ENCODE results near the gene ATXN1.
"Not testable (repeated sequence)": the region's sequence is repeated elsewhere in the genome, so short reads cannot be mapped to it uniquely, and the experiment has no call there.

Gene ATXN1

DNA sequence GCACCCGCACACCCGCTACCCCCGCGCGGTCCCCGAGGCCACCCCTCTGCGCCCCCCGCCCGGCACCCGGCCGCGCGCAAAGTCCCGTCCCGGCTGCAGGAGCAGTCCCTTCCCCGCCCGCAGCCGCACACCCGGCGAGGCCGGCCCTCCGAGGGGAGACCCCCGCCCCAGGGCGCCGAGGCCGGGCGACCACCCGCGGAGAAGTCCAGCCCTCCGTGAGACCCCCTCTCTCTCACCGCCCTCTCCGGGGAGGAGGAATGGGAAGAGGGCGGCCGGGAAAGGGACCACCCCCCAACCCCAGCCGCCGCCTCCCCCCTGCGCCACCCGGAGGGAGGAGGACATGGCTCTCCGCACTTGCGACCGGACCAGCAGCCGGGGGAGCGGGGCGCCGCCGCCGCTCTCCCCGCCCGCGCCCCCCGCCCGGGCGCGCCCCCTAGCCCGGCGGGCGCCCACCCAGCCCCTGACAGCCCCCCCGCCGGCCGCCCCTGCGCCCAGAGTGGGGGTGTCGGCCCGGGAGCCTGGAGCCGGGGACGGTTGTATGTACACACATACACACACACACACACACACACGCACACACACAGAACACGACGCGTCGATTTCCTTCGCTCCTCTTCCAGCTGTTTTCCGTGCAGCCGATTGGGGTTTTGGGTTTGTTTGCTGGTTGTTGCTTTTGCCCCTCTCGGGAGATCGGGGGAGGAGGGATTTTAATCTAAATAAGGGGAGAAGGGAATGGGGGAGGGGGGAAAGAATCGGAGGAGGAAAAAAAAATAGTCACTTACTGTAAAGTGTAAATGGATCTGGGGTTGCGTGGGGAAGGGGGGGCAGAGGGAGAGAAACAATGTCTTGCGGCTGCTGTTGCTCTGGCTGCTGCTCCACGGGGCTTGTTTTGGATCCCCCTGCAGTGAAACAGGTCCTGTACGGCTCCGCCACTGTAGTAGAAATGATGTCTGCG, at the start of gene ATXN1:
ATXN1 (minus strand) TSS at position 945 of the 955 bp plus-strand sequence.
- peak; percentile 37 for DNase-seq

DNA sequence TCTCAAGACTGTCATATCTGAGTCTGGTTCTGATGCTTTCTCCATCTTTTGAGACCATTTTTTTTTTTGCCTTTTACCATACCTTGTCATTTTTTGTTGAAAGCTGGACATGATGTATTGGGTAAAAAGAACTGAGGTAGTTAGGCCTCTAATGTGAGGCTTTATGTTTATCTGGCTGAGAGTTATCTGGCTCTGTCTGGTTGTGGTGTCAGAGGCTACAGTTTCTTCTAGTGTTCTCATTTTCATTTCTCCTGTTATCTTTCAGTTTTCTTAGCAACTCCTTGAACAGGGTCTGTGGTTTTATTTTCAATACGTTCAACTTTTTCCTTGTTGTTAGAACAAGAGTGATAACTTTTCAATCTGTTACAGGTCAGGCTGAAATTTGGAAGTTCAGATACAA, 49.2 kb upstream of the ATXN1 start:
- no peak for DNase-seq

DNA sequence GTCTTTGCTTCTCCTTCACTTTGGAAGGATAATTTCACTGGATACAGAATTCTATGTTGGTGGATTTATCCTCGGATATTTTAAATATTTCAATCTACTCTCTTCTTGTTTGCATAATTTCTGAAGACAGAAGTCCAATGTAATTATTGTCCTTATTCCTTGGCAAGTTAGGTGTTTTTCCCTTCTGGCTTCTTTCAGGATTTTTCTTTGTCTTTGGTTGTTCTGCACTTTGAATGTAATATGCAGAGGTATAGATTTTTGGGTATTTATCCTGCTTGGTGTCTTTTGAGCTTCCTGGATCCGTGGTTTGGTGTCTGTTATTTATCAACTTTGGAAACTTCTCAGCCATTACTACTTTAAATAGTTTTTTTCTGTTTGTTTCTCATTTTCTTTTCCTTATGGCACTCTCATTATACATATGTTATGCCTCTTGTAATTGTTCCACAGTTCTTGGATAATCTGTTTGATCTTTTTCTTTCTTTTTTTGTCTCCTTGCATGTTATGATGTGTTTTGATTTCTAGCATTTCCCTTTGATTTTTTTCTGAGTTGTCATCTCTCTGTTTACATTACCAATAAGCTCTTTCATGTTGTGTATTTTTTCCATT, 48.6 kb upstream of the ATXN1 start:
- DNase-seq = no peak

- DNase-seq = no peak
These were observed 46.7 kb upstream of the ATXN1 start for GRCh38 chr6:16807956-16808355.

GRCh38 chr6:16806363-16806762, 45.1 kb upstream of the ATXN1 start:
- DNase-seq = no peak

- DNase-seq = no peak
These were observed 44.1 kb upstream of the ATXN1 start for GRCh38 chr6:16805243-16805950.

GRCh38 chr6:16804546-16805242, 43.4 kb upstream of the ATXN1 start:
- no peak for DNase-seq

- DNase-seq = no peak
These were observed 42.3 kb upstream of the ATXN1 start for GRCh38 chr6:16803294-16804200.

DNA sequence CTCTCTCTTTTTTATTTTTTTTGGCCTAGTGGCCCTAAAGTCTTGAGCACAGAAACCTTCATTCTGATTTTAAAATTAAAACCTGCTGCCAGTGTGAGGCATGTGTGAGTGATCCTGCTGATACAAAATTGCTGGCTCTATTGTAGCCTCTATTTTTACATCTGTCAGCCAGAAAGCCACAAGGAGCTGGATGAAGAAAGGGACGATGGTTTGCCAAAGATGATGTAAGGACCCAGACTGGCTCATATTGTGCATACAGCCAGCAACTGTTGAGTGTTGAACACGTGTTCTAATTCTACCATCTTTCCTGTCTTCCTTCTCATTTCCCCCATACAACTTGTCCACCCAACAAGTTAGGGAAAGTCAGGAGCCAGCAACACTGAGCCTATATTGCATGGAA, 40.8 kb upstream of the ATXN1 start:
- DNase-seq = no peak

DNA sequence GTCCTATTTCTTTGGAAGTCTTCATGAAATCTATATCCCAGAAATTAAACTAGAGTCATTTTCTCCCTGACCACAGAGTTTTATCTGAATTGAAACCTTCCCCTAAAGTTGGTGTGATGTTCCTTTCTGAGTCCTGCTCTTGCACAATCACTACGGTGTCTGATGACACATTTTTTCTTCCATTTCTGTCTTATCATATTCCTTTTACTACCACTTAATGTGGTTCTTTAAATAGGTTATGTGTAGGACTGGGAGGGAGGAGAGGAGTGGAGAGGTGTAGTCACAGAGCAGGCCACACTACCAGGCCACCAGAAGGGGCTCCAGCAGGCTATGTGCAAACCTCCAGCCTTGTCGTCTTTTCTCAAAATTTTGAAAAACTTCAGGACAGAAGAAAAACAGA, 39.7 kb upstream of the ATXN1 start:
- no peak for DNase-seq

GRCh38 chr6:16800341-16800740, 39.1 kb upstream of the ATXN1 start:
- no peak for DNase-seq

GRCh38 chr6:16799279-16800193, 38.3 kb upstream of the ATXN1 start:
- no peak for DNase-seq

GRCh38 chr6:16793828-16794412, 32.7 kb upstream of the ATXN1 start:
- no peak for DNase-seq

- DNase-seq = no peak
These were observed 28.2 kb upstream of the ATXN1 start for GRCh38 chr6:16789329-16790038.

- no peak for DNase-seq
These were observed 25.9 kb upstream of the ATXN1 start for GRCh38 chr6:16787128-16787682.

GRCh38 chr6:16785496-16785895, 24.2 kb upstream of the ATXN1 start:
- no peak for DNase-seq

- DNase-seq = not testable (repeated sequence)
These were observed 23.7 kb upstream of the ATXN1 start for GRCh38 chr6:16784957-16785356.

GRCh38 chr6:16783952-16784565, 22.8 kb upstream of the ATXN1 start:
- no peak for DNase-seq

- DNase-seq = no peak
These were observed 22.2 kb upstream of the ATXN1 start for GRCh38 chr6:16783509-16783908.

Data from activated CD4-positive, alpha-beta T cell treated with anti-CD3 and anti-CD28 coated beads for 1 hour (primary cell).